BLaER1 (cell line): ENCODE results near the gene LY86.

Experiments
- H3K27ac ChIP-seq: shearing (Covaris generic); formaldehyde crosslinking; 2 replicates; pipeline ENCODE4 v1.8.1; 2022
- H3K27me3 ChIP-seq: shearing (Covaris generic); formaldehyde crosslinking; 2 replicates; pipeline ENCODE4 v1.8.1; 2022
- H3K36me3 ChIP-seq: shearing (Covaris generic); formaldehyde crosslinking; 2 replicates; pipeline ENCODE4 v1.8.1; 2022
- H3K4me1 ChIP-seq: shearing (Covaris generic); formaldehyde crosslinking; 2 replicates; pipeline ENCODE4 v1.8.1; 2022
- H3K4me2 ChIP-seq: shearing (Covaris generic); formaldehyde crosslinking; 2 replicates; pipeline ENCODE4 v1.8.1; 2022
- H3K4me3 ChIP-seq: shearing (Covaris generic); formaldehyde crosslinking; 2 replicates; pipeline ENCODE4 v1.8.1; 2022
- H3K9ac ChIP-seq: shearing (Covaris generic); formaldehyde crosslinking; 2 replicates; pipeline ENCODE4 v1.8.1; 2022
- H3K9me3 ChIP-seq: shearing (Covaris generic); formaldehyde crosslinking; 2 replicates; pipeline ENCODE4 v1.8.1; 2022
- H4K20me1 ChIP-seq: shearing (Covaris generic); formaldehyde crosslinking; 2 replicates; pipeline ENCODE4 v1.8.1; 2022
- Cebpa-rat ChIP-seq: shearing (Covaris generic); IDR thresholded peaks from 2 replicates; pipeline ENCODE4 v1.8.1; 2022

Gene LY86

GRCh38 chr6:6556738-6557503 is 31.6 kb upstream of the LY86 start:
- H3K4me1 ChIP-seq = no peaks in the 10 kb centered on the region
- no peaks in the 10 kb centered on the region for H3K9me3 ChIP-seq
- H3K27ac ChIP-seq = no peak overlapping the region
- no peaks in the 10 kb centered on the region for H3K36me3 ChIP-seq
- no peak overlapping the region for H3K9ac ChIP-seq
- H3K27me3 ChIP-seq = no peaks in the 10 kb centered on the region
- no peak for TF ChIP-seq Cebpa-rat
- H3K4me2 ChIP-seq = no peak overlapping the region
- H3K4me3 ChIP-seq = no peak overlapping the region
- H4K20me1 ChIP-seq = no peaks in the 10 kb centered on the region

- no peaks in the 10 kb centered on the region for H3K9me3 ChIP-seq
- no peaks in the 10 kb centered on the region for H3K4me1 ChIP-seq
- H3K27ac ChIP-seq = no peak overlapping the region
- no peak overlapping the region for H3K4me2 ChIP-seq
- TF ChIP-seq Cebpa-rat = no peak
- no peaks in the 10 kb centered on the region for H3K27me3 ChIP-seq
- H4K20me1 ChIP-seq = no peaks in the 10 kb centered on the region
- no peak overlapping the region for H3K9ac ChIP-seq
- H3K4me3 ChIP-seq = no peak overlapping the region
- no peaks in the 10 kb centered on the region for H3K36me3 ChIP-seq
Observed at GRCh38 chr6:6557504-6557839, 31.0 kb upstream of the LY86 start.

- no peak overlapping the region for H3K9ac ChIP-seq
- no peaks in the 10 kb centered on the region for H3K4me1 ChIP-seq
- no peak for TF ChIP-seq Cebpa-rat
- no peak overlapping the region for H3K27ac ChIP-seq
- H3K4me2 ChIP-seq = no peak overlapping the region
- H3K9me3 ChIP-seq = no peaks in the 10 kb centered on the region
- no peaks in the 10 kb centered on the region for H4K20me1 ChIP-seq
- H3K4me3 ChIP-seq = no peak overlapping the region
- H3K36me3 ChIP-seq = no peaks in the 10 kb centered on the region
- H3K27me3 ChIP-seq = no peaks in the 10 kb centered on the region
Observed at GRCh38 chr6:6557886-6558285, 30.6 kb upstream of the LY86 start.

- Histone ChIP-seq H3K4me3 (no peak overlapping the region), H3K4me2 (no peak overlapping the region), H3K4me1 (no peaks in the 10 kb centered on the region), H3K9me3 (peaks cover 5% of the 10 kb centered on the region; the same call in 1 of the 2 replicates), H3K27me3 (no peaks in the 10 kb centered on the region), H3K27ac (no peak overlapping the region), H4K20me1 (no peaks in the 10 kb centered on the region), H3K9ac (no peak overlapping the region), H3K36me3 (no peaks in the 10 kb centered on the region)
- no peak for TF ChIP-seq Cebpa-rat
Observed at GRCh38 chr6:6559994-6560570, 28.4 kb upstream of the LY86 start.

- Histone ChIP-seq H3K36me3 (no peaks in the 10 kb centered on the region), H3K27ac (no peak overlapping the region)
- no peak for TF ChIP-seq Cebpa-rat
Observed at GRCh38 chr6:6560909-6561308, 27.6 kb upstream of the LY86 start.

GRCh38 chr6:6564154-6564553 is 24.4 kb upstream of the LY86 start:
- no peak for TF ChIP-seq Cebpa-rat
- Histone ChIP-seq H3K9ac (no peak overlapping the region), H3K4me1 (no peaks in the 10 kb centered on the region), H3K9me3 (peaks cover 5% of the 10 kb centered on the region; the same call in 1 of the 2 replicates), H3K4me3 (no peak overlapping the region), H3K27me3 (no peaks in the 10 kb centered on the region), H3K27ac (no peak overlapping the region), H3K4me2 (no peak overlapping the region), H4K20me1 (no peaks in the 10 kb centered on the region), H3K36me3 (no peaks in the 10 kb centered on the region)

More at GRCh38 chr6:6560909-6561308, 27.6 kb upstream of the LY86 start:
- Histone ChIP-seq H4K20me1 (no peaks in the 10 kb centered on the region), H3K9ac (no peak overlapping the region), H3K4me1 (no peaks in the 10 kb centered on the region), H3K4me3 (no peak overlapping the region), H3K4me2 (no peak overlapping the region), H3K9me3 (peaks cover 5% of the 10 kb centered on the region; the same call in 1 of the 2 replicates), H3K27me3 (no peaks in the 10 kb centered on the region)

GRCh38 chr6:6565069-6565468 is 23.5 kb upstream of the LY86 start:
- Histone ChIP-seq H3K4me1 (no peaks in the 10 kb centered on the region), H3K27ac (no peak overlapping the region), H3K36me3 (no peaks in the 10 kb centered on the region), H3K9ac (no peak overlapping the region), H3K4me2 (no peak overlapping the region), H3K9me3 (peaks cover 5% of the 10 kb centered on the region; the same call in 1 of the 2 replicates), H4K20me1 (no peaks in the 10 kb centered on the region), H3K27me3 (no peaks in the 10 kb centered on the region), H3K4me3 (no peak overlapping the region)
- no peak for TF ChIP-seq Cebpa-rat

- no peaks in the 10 kb centered on the region for H4K20me1 ChIP-seq
- H3K4me2 ChIP-seq = no peak overlapping the region
- no peak overlapping the region for H3K4me3 ChIP-seq
- no peak for TF ChIP-seq Cebpa-rat
- H3K27me3 ChIP-seq = no peaks in the 10 kb centered on the region
- H3K27ac ChIP-seq = no peak overlapping the region
- no peak overlapping the region for H3K9ac ChIP-seq
- H3K9me3 ChIP-seq = peaks cover 5% of the 10 kb centered on the region; the same call in 1 of the 2 replicates
- H3K36me3 ChIP-seq = no peaks in the 10 kb centered on the region
- H3K4me1 ChIP-seq = no peaks in the 10 kb centered on the region
Observed at GRCh38 chr6:6565488-6565887, 23.0 kb upstream of the LY86 start.

GRCh38 chr6:6566766-6567165 is 21.8 kb upstream of the LY86 start:
- H3K4me2 ChIP-seq = no peak overlapping the region
- no peak overlapping the region for H3K4me3 ChIP-seq
- no peaks in the 10 kb centered on the region for H3K36me3 ChIP-seq
- H3K9ac ChIP-seq = no peak overlapping the region
- no peak for TF ChIP-seq Cebpa-rat
- no peak overlapping the region for H3K27ac ChIP-seq
- H3K4me1 ChIP-seq = no peaks in the 10 kb centered on the region
- peaks cover 5% of the 10 kb centered on the region; the same call in 1 of the 2 replicates for H3K9me3 ChIP-seq
- no peaks in the 10 kb centered on the region for H4K20me1 ChIP-seq
- no peaks in the 10 kb centered on the region for H3K27me3 ChIP-seq

- Histone ChIP-seq H3K27me3 (no peaks in the 10 kb centered on the region), H3K36me3 (no peaks in the 10 kb centered on the region), H3K27ac (no peak overlapping the region), H3K4me2 (no peak overlapping the region), H3K9me3 (peaks cover 10% of the 10 kb centered on the region), H3K4me3 (no peak overlapping the region), H4K20me1 (no peaks in the 10 kb centered on the region), H3K9ac (no peak overlapping the region), H3K4me1 (no peaks in the 10 kb centered on the region)
- 0 out of 2 replicates have a peak, but pooled peaks have one; percentile 15 for TF ChIP-seq Cebpa-rat
Observed at GRCh38 chr6:6569096-6569810, 19.3 kb upstream of the LY86 start.
